GM13976 (cell line): ENCODE measurements around the gene CHD9.

Source experiments
- DNase-seq: peaks from one replicate; pipeline ENCODE4 v3.0.0; 2012; ENCODE audit warnings: low spot score
- CTCF ChIP-seq: IDR thresholded peaks from 2 replicates; pipeline ENCODE4 v1.5.1; 2012; ENCODE audit warnings: borderline replicate concordance, mild to moderate bottlenecking; ENCODE audit not compliant: insufficient read depth; ENCODE audit errors: extremely low read depth, missing control alignments, control extremely low read depth
- in situ Hi-C: fragments of 300-500 bp; cut with MboI; formaldehyde crosslinking; loops from one replicate; pipeline ENCODE4 v1.12.0; 2022; ENCODE audit warnings: low sequenced_read_pairs, mixed read lengths, inconsistent platforms; ENCODE audit not compliant: unreplicated experiment

Gene CHD9

GRCh38 chr16:53282975-53283946, 228.5 kb downstream of the CHD9 start:
- in situ Hi-C loops, result no loop called here
- peak; percentile 14 for TF ChIP-seq CTCF
- no peak for DNase-seq

- DNase-seq, result no peak
- in situ Hi-C loops, result no loop called here
- no peak for TF ChIP-seq CTCF
These were observed 230.4 kb downstream of the CHD9 start for GRCh38 chr16:53285236-53285635.

GRCh38 chr16:53290520-53290919, 235.7 kb downstream of the CHD9 start:
- in situ Hi-C loops, result no loop called here
- DNase-seq, result no peak
- TF ChIP-seq CTCF, result no peak

- DNase-seq, result no peak
- no peak for TF ChIP-seq CTCF
- in situ Hi-C loops, result no loop called here
These were observed 237.1 kb downstream of the CHD9 start for GRCh38 chr16:53291757-53292392.

- in situ Hi-C loops, result no loop called here
- TF ChIP-seq CTCF, result no peak
- no peak for DNase-seq
These were observed 242.7 kb downstream of the CHD9 start for GRCh38 chr16:53297477-53297876.

- in situ Hi-C loops, result no loop called here
- DNase-seq, result no peak
- no peak for TF ChIP-seq CTCF
These were observed 249.5 kb downstream of the CHD9 start for GRCh38 chr16:53304334-53304733.
